GM21367 (cell line): Measurements from ENCODE around the gene CCDC12.
"Not testable (repeated sequence)": the region's sequence is repeated elsewhere in the genome, so short reads cannot be mapped to it uniquely, and the experiment has no call there.

Experiments used
- ATAC-seq: cut with Tn5 transposase; IDR thresholded peaks from one replicate; pipeline ENCODE4 v1.9.1; 2021; ENCODE audit not compliant: unreplicated experiment

The CCDC12 gene

DNA sequence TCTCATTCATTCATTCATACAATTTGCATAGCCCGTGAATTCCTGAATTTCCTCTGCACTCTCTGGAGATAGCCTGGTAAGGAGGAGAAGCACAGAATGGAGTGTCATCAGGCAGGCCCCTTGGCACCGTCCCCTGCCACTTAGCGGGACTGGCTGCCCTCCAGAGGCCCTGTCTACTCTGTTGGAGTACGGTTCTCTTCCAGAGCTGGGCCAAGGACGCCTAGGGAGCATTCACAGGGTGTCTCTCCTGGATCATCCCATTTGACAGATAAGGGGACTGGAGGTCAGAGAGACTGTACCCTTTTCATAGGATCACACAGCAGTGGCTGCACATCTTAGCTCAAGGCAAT is 51.0 kb downstream of the CCDC12 start:
- ATAC-seq = no peak

- no peak for ATAC-seq
Observed at GRCh38 chr3:46924921-46925584, 51.5 kb downstream of the CCDC12 start.

DNA sequence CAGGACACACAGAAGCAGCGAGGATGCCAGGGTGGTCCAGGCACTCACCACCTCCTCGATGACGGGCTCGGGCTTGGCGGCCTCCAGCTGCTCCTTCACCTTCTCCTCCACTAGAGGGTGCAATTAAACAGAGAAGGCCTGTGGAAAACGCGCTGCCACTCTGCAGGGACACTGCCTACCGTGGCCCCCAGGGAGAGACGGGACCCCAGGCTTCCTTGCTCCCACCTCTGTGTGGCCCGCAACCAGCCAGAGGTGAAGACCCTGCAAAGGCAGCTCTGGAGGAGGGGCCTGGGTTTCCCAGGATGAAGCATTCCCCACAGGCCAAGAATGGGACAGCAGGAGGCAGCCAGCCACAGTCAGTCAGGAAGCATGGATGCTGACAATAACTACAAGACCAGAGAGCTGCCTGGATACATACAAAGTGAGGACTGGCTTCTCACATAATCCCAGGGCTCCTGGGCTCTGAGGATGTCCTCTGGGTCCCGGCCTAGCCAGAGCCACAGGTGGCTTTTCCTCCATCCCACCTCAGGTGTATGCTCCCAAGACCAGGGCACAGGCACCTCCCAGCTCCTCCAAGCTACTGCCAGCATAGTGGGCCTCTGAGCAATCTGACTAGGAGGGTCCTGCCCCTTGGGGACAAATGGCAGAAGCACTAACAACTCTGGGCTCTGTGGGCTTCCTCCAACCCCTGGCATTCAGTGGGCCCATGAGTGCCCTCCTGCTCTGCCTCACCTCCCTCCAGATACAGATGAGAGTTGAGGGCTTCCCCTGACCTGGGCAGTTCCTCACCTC is 52.8 kb downstream of the CCDC12 start:
- ATAC-seq = no peak

DNA sequence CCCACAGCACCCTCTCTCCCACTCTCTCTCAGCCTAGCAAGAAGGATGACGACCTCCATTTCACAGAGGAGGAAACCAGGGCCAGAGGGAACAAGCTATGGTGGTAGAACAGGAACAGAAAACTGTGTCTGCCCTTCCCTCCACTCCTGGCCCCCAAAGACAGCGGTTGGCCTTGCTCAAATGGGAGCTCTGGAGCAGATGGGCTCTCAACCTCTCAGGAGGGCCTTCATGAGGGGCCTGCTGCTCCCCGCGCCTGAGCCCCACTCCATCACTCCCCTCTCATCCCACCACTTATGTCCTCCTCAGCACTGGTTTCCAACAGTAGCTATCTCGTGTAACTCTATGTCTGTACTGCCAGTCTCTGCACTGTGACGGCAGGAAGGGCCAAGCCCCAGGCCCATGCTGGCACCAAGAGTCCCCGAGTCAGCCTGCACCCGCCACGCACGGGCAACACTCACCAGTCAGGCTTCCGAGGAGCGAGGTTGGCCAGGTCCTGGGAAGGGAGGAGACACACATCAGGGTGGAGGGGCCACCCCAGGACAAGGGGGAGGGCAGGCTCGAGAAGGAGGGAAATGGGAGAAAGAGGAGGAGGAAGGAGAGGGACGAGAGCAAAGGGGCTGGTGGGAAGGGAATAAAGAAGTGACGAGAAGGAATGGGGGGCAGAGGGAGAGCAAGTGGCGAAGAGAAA is 53.5 kb downstream of the CCDC12 start:
- no peak for ATAC-seq

GRCh38 chr3:46922426-46922825 is 54.1 kb downstream of the CCDC12 start:
- ATAC-seq = no peak

- ATAC-seq = no peak
Observed at GRCh38 chr3:46921871-46922271, 54.7 kb downstream of the CCDC12 start.

DNA sequence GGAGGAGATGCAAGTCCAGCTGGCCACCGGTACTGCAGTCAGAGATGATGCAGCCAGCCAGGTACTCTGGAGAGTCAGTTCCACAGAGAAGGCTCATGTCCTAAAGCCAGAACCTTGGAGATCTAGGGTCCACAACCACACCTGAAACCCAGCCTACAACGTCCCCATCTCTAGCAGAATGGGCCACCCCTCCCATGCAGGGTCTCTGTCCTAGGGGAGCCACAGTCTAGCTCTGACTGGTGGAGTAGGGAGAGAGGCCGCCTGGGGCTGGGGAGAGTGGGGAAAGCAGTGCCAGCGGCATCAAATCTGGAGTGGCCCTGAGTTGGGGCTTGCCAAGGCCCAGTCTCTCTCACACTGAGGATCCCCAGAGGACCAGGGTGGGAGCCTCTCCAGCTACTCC is 55.5 kb downstream of the CCDC12 start:
- no peak for ATAC-seq

GRCh38 chr3:46918634-46919033 is 57.9 kb downstream of the CCDC12 start:
- no peak for ATAC-seq

- ATAC-seq = no peak
Observed at GRCh38 chr3:46918202-46918601, 58.3 kb downstream of the CCDC12 start.

- no peak for ATAC-seq
Observed at GRCh38 chr3:46917257-46917656, 59.3 kb downstream of the CCDC12 start.

DNA sequence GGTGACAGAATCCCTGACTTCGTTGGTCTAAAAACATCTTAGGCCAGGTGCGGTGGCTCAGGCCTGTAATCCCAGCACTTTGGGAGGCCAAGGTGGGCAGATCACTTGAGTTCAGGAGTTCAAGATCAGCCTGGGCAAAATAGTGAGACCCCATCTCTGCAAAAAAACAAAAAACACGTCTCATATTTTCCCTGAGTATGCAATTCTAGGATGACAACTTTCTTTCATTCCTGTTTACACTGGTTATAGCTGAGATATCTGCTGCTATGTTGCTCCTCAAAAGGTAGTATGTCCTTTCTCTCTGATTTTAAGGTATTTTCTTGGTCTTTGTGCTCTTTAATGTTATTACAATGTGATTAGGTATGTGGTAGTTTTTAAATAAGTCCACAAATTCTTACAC is 59.7 kb downstream of the CCDC12 start:
- no peak for ATAC-seq

- no peak for ATAC-seq
Observed at GRCh38 chr3:46916278-46916677, 60.3 kb downstream of the CCDC12 start.

- ATAC-seq = no peak
Observed at GRCh38 chr3:46915297-46915822, 61.2 kb downstream of the CCDC12 start.

GRCh38 chr3:46914849-46915248 is 61.7 kb downstream of the CCDC12 start:
- no peak for ATAC-seq

DNA sequence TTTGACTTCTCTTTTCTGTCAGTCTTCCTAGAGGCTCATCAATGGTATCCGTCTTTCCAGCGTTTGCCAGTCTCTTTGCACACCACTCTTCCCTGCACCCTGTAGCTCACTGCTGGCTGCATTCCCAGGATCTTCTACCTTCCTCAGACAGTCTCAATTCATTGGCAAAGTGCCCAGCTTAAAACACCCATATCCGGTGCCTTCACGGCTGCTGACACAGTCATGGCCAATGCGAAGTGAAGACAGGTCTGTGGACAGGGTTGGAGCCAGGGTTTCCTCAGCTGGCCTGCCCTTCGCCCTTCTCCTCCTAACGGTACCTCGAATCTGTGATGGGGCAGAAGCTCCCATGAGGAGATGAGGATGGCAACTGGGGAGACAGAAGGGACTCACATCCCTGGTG is 62.9 kb downstream of the CCDC12 start:
- no peak for ATAC-seq

DNA sequence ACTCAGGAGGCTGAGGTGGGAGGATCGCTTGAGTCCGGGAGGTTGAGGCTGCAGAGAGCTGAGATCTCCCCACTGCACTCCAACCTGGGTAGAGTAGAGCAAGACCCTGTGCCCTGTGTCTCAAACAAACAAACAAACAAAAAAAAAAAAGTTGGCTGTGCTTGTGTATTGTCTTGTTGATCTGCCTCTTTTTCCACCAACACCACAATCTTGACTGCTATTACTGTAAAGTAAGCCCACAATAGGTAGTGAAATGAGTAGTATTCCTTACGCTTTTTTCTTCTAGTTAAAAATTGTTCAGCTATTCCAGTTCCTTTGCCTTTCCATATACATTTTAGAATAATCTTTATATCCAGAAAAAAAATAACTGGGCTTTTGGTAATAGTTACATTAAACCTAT is 63.6 kb downstream of the CCDC12 start:
- ATAC-seq = no peak

GRCh38 chr3:46910914-46911313 is 65.6 kb downstream of the CCDC12 start:
- not testable (repeated sequence) for ATAC-seq

- no peak for ATAC-seq
Observed at GRCh38 chr3:46910166-46910760, 66.3 kb downstream of the CCDC12 start.

DNA sequence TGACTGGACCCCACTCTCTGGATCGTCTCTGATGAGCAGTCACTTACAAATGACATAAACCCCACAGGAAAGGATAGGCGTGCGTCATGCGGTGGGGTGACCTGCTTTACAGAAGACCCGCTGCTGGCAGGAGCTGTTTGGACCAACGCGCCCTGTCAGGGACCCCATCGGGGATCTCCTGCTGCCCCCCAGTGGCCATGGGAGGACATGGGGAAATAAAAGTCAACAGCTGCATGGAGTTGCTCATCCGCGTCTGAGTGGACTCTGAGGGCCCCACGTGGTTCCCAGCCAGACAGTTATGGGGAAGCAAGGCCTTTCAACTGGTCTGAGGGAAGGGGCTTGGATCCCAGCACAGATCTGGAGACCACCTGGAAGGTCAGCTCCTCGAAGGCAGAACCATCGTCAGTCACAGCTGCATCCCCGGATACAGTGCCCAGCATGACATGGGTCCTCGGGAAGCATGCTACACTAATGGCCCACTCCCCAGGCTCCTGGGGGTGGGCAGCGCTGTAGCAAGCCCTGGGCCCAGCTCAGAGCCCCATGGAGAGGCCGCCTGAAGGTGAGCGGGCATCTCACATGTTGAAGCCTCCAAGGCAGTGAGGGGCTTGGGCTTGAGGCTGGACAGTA is 66.9 kb downstream of the CCDC12 start:
- ATAC-seq = no peak

- ATAC-seq = no peak
Observed at GRCh38 chr3:46908986-46909534, 67.5 kb downstream of the CCDC12 start.
